Placental pericyte (primary cell): ENCODE measurements around the gene MC5R. TPM values are rescaled to one million over a fixed set of nuclear protein-coding genes. Genes with fewer than 3 reads are reported as not detected.

ENCODE experiments used
- total RNA-seq: library from RNA; depleted of rRNA; stranded (reverse); fragments of >200 nt; gene quantifications from 2 replicates; pipeline ENCODE4 v1.2.3, GENCODE V29; 2012

The MC5R gene
- not detected in 2 replicates for total RNA-seq

GRCh38 chr18:13823707-13824395 lies at the start of gene MC5R:
MC5R (plus strand) TSS chr18:13824149; CDS start chr18:13825766, 1,617 bp downstream.

Other genes with a start within 250 kb of the MC5R start
- 25.5 and 27.1 TPM in 2 replicates for gene FAM210A, start 97.6 kb upstream of the MC5R start, total RNA-seq
- 25.6 and 30.2 TPM in 2 replicates for gene RNMT, start 97.5 kb upstream of the MC5R start, total RNA-seq
- not detected in 2 replicates for gene MC2R, start 91.4 kb downstream of the MC5R start, total RNA-seq